Femur (tissue), 1 donor: Measurements from ENCODE around the gene SEMA3E.
"Not testable (repeated sequence)": the region's sequence is repeated elsewhere in the genome, so short reads cannot be mapped to it uniquely, and the experiment has no call there.

Experiments
- DNase-seq: peaks from one replicate; pipeline ENCODE4 v3.0.0-alpha.2; 2017

The SEMA3E gene

GRCh38 chr7:83447681-83448080 is 201.3 kb downstream of the SEMA3E start:
- DNase-seq, result no peak

- DNase-seq, result no peak
Measured at GRCh38 chr7:83446102-83446669, 202.8 kb downstream of the SEMA3E start.

- DNase-seq, result no peak
Measured at GRCh38 chr7:83442911-83443310, 206.0 kb downstream of the SEMA3E start.

DNA sequence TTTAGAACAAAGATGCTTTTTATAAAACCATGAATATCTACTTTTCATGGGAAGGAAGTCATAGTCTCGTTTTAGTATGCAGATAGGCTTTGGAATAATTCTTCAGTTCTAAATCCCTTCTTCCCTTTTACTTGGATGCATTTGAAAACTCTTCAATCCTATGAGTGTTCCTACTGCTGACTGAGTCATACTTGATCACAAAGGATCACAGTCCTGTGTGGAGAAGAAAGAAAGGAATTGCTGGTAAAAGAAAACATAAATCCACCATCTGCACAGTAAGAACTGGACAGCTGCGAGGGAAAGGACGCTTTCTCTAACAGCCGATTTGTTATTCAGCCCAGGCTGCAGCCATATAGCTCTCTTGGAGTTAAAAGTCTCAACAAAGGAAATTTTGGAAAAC is 209.9 kb downstream of the SEMA3E start:
- no peak for DNase-seq

DNA sequence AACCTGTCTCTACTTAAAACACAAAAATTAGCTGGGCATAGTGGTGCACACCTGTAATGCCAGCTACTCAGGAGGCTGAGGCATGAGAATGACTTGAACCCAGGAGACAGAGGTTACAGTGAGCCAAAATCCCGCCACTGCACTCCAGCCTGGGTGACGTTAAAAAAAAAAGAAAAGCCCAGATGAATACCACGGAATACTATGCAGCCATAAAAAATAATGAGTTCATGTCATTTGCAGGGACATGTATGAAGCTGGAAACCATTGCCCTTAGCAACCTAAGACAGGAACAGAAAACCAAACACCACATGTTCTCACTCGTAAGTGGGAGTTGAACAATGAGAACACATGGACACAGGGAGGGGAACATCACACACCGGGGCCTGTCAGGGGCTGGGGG is 218.7 kb downstream of the SEMA3E start:
- not testable (repeated sequence) for DNase-seq

- DNase-seq, result no peak
Measured at GRCh38 chr7:83429493-83429892, 219.4 kb downstream of the SEMA3E start.

- DNase-seq, result no peak
Measured at GRCh38 chr7:83427884-83428283, 221.1 kb downstream of the SEMA3E start.

DNA sequence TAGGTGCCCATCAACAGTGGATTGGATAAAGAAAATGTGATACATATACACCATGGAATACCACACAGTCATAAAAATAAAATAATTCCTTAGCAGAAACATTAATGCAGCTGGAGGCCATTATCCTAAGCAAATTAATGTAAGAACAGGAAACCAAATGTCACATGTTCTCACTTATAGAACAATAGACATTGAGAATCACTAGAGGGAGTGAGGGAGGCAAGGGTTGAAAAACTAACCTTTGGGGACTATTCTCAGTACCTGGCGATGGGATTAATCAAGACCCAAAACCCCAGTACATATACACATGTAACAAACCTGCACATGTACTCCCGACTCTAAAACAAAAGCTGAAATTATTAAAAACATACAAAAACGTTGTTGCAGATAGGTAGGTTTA is 222.6 kb downstream of the SEMA3E start:
- no peak for DNase-seq

DNA sequence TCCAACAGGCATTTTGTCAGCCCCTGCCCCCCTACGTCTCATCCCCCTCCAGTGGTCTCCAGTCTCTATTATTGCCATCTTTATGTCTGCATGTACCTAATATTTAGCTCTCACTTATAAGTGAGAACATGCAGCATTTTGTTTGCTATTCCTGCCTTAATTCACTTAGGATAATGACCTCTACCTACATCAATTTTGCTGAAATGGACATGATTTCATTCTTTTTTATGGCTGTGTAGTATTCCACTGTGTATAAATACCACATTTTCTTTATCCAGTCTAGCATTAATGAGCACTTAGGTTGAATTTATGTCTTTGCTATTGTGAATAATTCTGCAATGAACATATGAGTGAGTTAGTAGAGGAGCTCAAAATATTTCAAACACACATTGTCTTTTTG is 229.9 kb downstream of the SEMA3E start:
- DNase-seq, result no peak

DNA sequence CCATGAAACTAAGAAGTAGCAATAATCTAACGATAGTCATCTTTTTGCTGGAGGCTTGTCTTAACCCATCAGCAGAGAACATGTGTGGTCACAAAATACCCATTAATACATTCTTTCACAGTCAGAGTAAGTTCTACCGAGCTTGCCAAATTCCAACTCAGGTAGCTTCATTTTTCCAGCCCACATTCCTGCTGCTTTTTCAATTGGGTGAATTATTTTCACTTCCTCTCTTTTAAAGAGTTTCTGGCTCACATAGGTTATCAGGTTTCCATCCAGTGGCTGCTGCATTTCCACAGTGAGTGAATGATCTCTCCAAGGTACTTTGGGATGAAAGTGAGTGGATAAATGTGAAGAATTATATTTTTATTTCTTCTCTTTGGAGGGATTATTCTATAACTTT is 233.1 kb downstream of the SEMA3E start:
- no peak for DNase-seq

DNA sequence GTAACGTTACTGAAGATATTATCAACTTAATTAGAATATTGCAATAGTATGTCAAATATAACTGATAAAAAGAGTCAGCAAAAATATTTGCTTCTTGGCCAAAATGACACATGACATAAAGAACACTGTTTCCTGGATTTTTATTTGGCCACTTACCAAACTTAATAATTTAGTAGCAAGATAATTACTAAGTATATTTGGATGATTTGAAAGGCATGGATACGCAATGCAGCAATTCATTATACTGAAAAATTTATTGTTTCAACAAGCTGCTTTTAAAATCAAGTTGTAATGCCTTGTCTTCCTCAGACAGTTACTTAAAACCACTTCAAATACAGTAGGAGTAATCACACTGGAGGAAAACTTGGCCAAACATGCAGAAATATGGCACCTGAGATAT is 234.0 kb downstream of the SEMA3E start:
- DNase-seq, result no peak

DNA sequence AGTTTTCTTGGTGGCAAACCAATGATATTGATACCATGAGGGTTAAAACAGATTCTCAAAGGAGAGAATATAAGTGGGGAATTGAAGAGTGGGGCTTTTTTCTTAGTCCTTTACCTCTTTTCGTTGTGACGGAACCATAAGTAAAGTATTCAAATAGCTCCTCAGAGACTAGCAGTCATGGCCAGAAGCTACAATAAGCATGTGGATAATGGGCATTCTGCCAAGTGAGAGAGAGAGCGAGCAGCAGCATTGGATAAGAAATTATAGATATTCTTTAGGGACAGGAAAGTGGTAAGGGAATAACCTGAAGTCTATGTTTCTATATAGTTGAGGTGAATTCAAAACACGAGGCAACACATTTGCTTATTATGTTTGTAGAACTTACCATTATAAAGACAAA is 235.1 kb downstream of the SEMA3E start:
- DNase-seq, result no peak

DNA sequence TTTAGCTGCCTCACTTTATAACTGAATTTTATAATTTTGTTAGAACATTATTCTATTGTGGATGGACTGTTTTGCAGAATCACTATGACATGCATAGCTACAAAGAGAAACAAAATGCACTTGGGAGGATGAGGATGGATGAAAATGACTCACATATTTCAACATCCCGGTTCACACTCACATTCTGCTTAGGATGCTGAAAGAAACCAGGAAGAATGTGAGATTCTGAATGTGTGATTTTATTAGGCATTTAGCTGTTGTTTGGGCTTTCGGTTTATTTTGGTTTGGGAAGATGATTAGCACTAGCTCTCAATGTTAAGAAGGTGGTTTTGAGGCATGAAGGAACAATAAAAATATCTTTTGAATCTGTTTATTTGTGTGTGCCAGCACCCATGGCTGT is 235.5 kb downstream of the SEMA3E start:
- no peak for DNase-seq

DNA sequence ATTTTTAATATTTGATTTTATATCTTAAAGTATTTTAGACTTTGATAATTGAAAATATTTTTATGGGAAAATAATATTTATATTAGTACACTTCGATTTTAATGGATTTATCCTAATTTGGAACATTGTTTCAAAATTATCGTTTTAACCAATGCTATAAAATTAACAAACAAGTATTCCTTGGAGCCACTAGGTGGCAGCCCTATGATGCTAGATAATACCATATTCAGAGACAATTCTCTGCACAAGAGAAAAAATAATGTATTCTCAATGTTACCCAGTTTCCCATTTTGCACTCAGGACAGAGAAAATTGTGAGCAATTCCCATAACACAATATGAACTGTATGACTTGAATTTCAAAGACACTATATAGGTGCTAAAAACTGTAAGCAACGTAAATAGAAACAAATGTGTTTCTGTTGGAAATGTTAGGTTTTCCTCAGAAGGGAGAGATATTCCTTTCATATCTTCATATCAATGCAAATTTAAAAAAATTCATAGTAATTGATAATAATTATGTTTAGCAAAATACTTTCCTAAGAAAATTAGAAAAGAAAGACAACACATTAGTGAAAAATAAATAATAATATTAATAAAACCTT is 237.8 kb downstream of the SEMA3E start:
- DNase-seq, result no peak

DNA sequence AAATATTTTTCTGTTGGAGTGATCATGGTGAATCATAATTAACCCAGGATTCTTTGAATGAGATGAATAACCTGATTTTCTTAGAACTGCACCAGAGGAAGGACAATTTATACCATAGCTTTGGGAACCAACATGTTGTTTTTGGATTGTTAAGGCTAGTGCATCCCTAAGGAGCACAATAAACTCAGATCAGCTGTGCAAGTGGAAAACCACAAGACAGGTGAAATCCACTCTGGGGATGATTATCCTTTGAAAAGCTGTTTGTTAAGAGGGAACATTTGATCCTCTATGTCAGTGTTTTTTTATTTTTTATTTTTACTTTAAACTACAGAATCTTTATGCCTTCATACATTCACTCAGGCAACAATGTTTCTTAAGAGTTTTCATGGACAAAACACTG is 254.2 kb downstream of the SEMA3E start:
- no peak for DNase-seq

DNA sequence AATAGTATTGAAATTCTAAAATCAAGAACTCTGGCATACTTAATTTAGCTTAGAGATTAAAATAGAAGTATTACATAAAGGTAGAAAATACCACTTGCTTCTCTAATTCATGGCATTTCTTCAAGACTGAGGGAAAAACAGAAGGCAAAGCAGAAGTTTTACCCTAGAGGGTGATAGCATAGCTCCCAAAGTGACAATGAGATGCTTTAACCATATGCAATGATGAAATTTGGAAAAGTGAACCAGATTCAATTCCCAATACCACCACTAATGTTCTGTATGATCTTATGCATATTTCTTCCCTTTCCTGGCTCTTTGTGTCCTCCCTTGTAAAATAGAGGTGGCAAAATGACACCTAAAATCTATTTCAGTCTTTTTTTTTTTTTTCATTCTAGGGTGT is 260.5 kb downstream of the SEMA3E start:
- no peak for DNase-seq

DNA sequence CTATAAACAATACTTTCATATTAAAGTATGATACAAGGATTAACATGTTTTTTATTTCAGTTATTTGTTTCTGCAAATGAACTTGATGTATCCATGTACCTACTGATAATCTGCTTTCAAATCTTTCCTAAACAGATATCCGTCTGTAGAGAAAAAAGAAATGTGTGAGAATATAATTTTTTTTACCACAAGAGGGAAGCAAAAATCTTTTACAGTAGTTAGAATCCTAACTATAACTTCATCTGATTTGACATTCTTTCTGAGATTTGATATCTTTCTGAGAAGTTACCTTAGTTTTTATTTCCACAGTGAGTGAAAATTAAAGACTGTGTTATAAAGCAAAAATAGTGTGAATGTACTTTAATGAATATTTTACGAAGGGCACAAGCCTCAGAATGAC is 282.3 kb downstream of the SEMA3E start:
- no peak for DNase-seq

DNA sequence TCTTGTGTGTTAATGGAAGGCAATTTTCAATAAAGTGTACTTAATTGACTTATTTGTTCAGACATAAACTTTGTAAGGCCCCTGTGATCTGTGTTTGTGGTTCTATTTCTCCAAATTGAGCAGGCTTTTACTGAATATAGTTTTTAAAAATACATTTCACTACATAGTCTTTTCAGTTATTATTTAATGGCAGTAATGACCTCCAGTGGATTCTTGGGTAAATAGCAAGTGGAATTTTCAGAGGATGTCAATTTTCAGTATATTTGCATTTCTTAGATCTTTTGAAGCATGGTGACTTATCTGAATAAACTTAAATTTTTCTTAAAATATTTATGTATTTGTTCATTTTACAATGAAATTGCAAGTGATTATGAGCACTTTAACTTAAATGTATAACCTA is 283.2 kb downstream of the SEMA3E start:
- no peak for DNase-seq

- DNase-seq, result peak; percentile 46
Measured at GRCh38 chr7:83362871-83363550, 285.9 kb downstream of the SEMA3E start.

GRCh38 chr7:83359108-83359507 is 289.8 kb downstream of the SEMA3E start:
- DNase-seq, result no peak

DNA sequence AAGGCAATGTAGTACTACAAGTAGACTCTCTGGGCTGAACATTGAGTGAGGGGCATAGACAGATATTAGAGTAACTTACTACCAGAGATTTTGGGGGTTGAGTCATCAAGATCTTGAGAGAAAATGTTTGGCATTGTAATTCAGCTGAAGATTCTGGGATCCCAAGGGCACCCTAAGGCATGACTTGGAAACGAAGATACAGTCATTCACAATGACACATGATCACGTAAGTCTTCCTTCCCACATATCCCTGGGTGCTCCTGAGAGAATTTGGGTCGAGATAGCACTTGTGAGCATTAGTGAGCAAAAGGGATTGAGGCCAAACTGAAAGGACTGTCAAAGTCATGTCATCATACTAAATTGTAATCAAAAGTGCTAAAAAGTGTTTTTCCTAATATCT is 293.8 kb downstream of the SEMA3E start:
- no peak for DNase-seq

DNA sequence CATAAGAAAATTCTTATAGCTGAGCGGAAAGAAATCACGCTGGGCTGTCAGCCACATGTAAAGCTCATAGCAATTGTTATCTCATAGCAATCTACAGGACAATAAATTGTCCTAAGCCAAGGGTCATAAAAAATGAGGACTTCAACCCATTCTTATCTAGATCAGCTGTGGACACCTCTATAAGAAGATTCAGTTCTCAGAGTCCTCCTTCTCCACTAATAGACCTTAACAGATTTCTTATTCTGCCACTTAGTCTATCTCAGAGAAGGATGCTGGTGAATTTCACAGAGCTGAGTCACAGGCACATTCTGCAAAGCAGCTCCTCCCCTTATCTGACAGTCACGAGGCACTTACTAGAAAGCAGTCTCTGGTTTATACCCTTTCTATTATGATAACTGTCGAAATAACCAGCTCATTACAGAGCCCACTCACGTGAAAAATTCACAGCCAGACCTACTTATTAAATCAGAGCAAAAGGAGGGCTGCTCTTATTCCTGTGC is 300.9 kb downstream of the SEMA3E start:
- no peak for DNase-seq

- no peak for DNase-seq
Measured at GRCh38 chr7:83339907-83340306, 309.0 kb downstream of the SEMA3E start.

DNA sequence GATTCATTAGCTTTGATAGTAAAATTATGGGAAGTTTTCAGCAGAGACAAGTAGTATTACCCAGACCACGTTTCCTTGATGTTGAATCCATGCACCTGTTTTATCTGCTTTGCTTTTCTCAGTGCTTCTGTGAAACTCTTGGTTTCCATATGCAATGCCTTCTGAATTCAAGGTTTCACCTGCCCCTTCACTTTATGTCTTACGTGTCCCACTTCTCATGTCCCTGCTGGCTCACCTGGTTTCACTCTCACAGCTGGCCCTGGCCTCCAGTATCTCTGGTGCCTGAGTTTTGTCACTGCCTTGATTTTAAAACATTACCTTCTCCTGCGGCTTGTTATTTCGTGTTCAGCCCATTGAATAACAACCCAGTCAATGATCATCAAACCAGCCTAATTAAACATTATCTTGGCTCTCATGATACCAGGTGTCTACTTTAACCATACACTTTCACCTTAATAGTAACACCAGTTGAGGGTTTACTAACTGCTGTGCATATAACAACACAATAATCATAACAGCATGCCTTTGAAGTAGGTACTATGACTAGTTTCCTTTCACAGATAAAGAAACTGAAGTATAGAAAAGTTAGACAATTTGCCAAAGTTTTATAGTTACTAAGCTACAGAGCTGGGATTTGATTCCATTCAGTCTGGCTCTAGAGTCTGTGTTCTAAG is 310.5 kb downstream of the SEMA3E start:
- DNase-seq, result no peak
